HG03159 (cell line): ENCODE measurements around the gene XPR1.
"Not testable (repeated sequence)": the region's sequence is repeated elsewhere in the genome, so short reads cannot be mapped to it uniquely, and the experiment has no call there.

Experiments
- ATAC-seq: cut with Tn5 transposase; IDR thresholded peaks from one replicate; pipeline ENCODE4 v1.9.1; 2021; ENCODE audit warnings: mild to moderate bottlenecking, moderate library complexity; ENCODE audit not compliant: unreplicated experiment

Gene XPR1

GRCh38 chr1:180778782-180779398 is 147.1 kb downstream of the XPR1 start:
- ATAC-seq, result no peak

- no peak for ATAC-seq
Observed at GRCh38 chr1:180779584-180779983, 147.8 kb downstream of the XPR1 start.

GRCh38 chr1:180781718-180782117 is 149.9 kb downstream of the XPR1 start:
- ATAC-seq, result no peak

GRCh38 chr1:180785291-180785690 is 153.5 kb downstream of the XPR1 start:
- ATAC-seq, result no peak

DNA sequence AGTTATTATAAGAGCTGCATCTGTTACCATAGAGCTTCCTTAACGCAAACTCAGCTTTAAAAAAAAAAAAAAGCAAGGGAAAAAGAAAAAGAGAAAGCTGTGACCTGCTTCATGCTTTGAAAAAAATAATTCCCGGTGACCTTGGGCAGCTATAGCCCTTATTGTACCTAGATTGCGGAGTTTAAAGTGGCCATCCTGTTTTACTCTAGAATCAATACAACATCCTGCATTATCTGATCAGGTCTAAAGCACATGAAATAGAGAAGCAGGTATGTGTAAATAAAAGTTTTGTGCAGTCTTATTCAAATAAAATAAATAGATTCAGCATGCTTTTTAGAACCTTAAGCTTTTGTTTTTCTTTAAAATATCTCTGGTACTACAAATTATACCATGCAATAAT is 154.1 kb downstream of the XPR1 start:
- no peak for ATAC-seq

GRCh38 chr1:180786624-180787023 is 154.8 kb downstream of the XPR1 start:
- ATAC-seq, result no peak

DNA sequence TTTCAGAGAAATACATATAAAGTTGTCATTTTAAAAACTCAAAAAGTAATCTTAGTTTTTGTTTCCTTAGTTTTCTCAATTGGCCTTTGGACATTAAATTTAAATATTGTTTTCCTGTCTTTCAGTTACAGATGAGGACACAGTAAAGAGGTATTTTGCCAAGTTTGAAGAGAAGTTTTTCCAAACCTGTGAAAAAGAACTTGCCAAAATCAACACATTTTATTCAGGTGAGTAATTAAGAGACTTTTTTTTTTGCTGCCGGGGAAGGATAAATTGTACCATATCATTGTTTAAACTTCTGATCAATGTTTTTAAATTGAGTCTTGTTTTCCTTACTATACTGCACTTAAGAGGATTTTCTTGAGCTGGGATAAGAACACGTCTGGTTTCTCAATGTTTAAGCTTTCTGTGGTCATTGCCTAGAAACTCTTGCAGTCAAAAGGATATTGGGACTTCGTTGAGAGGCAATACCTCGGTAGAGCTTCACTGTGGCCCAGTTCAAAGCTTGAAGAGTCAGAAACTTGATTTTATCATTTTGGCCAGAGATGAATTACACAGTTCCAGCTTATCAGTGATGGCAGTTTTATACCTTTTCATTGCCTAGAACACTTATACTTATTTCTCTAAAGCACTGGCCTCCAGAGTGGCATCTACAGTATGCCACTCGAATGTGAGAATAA is 155.9 kb downstream of the XPR1 start:
- ATAC-seq, result no peak

DNA sequence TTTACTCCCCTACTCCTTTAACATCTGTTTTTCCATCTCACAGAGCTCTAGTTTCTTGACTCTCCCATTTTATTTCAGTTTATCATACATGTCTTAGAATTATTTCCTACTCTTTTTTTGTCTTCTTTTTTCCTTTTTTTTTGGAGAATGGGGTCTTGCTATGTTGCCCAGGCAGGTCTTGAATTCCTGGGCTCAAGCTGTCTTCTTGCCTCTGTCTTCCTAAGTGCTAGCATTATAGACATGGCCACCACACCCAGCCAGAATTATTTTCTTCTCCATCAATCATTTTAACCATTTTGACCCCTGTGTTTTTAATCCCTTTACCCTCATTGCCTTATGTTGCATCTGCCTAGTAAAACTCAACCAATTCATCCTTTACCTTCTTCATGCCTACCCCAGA is 157.6 kb downstream of the XPR1 start:
- ATAC-seq, result no peak

DNA sequence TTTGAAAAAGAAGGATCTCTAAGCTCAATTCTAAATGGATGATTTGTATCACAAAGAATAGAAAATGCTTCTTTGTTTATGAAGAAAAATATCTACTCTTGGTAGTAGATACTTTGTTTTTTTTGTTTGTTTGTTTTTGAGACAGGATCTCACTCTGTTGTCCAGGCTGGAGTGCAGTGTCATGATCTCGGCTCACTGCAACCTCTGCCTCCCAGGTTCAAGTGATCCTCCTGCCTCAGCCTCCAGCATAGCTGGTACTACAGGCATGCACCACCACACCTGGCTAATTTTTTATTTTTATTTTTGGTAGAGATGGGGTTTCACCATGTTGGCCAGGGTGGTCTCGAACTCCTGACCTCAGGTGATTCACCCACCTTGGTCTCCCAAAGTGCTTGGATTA is 159.3 kb downstream of the XPR1 start:
- ATAC-seq, result not testable (repeated sequence)

DNA sequence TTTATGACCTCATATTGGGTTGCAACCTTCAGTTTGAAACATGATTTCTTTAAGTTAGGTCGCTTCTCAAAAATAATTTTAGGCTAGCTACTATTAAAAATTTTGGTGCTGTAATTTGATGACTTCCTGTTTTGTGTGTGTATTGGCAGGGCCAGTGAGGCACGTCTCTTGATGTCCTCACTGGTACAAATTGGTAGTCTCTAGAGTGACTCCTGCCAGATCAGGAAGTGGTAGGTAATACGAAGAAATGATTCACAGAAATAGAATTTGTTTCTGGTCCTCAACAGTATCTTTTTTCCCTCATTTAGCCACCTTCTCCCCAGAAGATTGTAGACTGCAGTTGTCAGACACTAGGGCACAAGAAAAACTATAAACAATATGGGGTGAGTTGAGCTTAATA is 160.0 kb downstream of the XPR1 start:
- ATAC-seq, result no peak

GRCh38 chr1:180793451-180793850 is 161.6 kb downstream of the XPR1 start:
- ATAC-seq, result no peak

- ATAC-seq, result no peak
Observed at GRCh38 chr1:180796897-180797640, 165.2 kb downstream of the XPR1 start.

DNA sequence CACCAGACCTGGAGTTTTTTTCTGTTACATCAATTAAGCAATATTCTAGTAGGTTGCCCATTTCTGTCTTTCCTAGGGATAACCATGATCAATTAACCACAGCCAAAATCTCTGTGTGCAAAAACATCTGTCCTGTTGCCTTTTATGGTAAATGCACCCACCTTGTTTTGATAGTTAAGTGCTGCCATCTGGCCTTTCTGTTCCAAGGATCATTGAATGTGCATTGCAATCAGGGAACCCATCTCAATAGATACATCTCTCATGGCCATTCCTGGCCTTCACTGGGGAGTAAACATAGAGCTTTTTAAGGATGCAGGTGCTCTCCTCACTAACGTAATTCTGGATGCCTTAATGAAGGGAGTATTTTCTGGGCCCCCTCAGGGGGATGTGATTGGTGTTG is 169.1 kb downstream of the XPR1 start:
- no peak for ATAC-seq

DNA sequence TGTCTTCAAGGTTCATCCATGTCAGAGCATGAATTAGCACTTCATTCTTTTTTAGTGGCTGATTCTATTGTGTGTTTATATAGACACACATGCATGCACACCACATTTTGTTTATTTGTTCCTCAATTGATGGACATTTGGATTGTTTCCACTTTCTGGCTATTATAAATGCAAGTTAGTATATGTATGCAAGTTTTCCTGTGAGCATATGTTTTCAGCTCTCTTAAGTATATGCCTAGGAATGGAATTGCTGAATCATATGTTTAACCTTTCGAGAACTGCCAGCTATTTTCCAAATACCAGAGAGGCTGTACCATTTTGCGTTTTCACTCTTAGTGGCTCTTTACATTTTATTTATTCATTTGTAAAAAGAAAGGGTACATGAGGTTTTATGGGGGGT is 171.0 kb downstream of the XPR1 start:
- ATAC-seq, result no peak

- peak; percentile 74 for ATAC-seq
Observed at GRCh38 chr1:180805316-180805715, 173.5 kb downstream of the XPR1 start.

DNA sequence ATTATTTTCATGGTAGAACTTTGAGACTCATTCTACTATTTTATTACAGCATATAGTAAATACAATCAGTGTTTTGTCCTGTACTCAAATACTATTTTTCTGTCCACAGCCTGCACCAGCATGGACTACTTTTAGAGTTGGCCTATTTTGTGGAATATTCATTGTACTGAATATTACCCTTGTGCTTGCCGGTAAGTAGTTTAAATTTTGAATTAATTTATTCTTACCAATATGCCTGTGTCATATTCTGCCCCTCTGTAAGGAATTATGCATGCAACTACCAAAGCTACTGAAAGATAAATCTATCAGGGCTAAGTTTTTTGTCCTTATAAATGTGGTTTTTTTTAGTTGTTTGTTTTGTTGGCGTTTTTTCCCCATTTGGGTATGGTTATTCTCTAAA is 179.5 kb downstream of the XPR1 start:
- ATAC-seq, result no peak

- ATAC-seq, result no peak
Observed at GRCh38 chr1:180811886-180812285, 180.1 kb downstream of the XPR1 start.

GRCh38 chr1:180814258-180814657 is 182.4 kb downstream of the XPR1 start:
- no peak for ATAC-seq

DNA sequence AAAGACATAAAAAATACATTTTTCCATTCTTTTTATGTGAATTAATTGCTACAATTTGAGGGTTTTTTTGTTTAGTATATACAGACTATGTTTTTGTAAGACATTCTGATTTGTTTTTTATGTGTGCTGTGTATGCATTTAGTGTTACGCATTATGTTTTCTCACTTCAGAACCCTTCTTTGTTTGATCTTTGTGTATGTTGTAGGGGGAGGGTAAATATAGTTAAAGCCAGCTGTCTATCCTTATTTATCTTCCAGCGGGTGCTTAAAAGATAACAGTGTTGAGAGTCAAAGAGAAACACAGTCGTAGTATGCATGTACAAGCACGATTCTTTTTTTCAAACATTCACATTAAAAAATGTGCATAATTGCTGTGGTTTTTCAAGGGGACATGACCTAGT is 183.4 kb downstream of the XPR1 start:
- no peak for ATAC-seq

DNA sequence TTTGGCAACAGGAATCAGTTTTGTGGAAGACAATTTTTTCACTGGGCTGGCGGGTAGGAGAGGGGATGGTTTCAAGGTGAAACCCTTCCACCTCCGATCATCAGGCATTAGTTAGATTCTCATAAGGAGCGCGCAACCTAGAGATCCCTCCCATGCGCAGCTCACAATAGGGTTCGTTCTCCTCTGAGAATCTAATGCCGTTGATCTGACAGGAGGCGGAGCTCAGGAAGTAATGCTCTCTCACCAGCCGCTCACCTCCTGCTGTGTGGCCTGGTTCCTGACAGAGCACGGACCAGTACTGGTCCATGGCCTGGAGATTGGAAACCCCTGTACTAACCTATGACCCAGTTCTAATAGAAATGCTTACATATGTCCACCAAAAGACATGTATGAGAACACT is 184.3 kb downstream of the XPR1 start:
- ATAC-seq, result no peak

GRCh38 chr1:180821970-180822369 is 190.1 kb downstream of the XPR1 start:
- no peak for ATAC-seq

- ATAC-seq, result not testable (repeated sequence)
Observed at GRCh38 chr1:180831507-180831906, 199.7 kb downstream of the XPR1 start.
